Fibroblast of lung (primary cell): ENCODE data around the gene DNAJC9.

Source experiments
- EZH2 ChIP-seq: IDR thresholded peaks from 2 replicates; pipeline ENCODE4 v1.5.1; 2012; ENCODE audit warnings: low read length, control low read depth, mild to moderate bottlenecking; ENCODE audit errors: missing control alignments
- TF ChIP-seq, protein P1 (sequence below), 2 donors: IDR thresholded peaks in 1 of 2; conservative IDR thresholded peaks in 1 of 2; 1 replicate in 1 of 2; 2 replicates in 1 of 2; pipeline ENCODE4 v1.5.1; 2011 to 2012; ENCODE audit warnings: low read length in 2 of 2, control low read depth in 1 of 2, inconsistent platforms in 1 of 2, low read depth in 1 of 2, mild to moderate bottlenecking in 1 of 2

DNA sequence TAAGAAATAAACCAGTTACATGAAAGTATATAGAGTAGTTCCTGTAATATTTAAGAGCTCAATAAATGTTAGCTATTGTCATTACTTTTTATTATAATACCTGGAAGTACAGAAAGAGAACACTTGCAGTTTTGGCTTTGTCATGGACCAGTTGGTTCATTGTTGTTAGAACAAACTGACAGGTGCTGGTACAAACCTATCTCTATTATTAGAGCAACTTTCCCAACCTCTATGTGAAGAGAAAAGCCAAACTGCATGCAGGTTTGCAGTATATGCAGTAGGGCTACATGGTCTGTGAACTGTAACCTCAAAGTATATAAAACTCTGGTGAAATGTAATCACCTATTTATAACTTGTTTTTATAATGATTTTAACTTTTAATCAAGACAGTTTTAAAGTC lies 20.4 kb downstream of the DNAJC9 start:
- TF ChIP-seq, protein P1, sequence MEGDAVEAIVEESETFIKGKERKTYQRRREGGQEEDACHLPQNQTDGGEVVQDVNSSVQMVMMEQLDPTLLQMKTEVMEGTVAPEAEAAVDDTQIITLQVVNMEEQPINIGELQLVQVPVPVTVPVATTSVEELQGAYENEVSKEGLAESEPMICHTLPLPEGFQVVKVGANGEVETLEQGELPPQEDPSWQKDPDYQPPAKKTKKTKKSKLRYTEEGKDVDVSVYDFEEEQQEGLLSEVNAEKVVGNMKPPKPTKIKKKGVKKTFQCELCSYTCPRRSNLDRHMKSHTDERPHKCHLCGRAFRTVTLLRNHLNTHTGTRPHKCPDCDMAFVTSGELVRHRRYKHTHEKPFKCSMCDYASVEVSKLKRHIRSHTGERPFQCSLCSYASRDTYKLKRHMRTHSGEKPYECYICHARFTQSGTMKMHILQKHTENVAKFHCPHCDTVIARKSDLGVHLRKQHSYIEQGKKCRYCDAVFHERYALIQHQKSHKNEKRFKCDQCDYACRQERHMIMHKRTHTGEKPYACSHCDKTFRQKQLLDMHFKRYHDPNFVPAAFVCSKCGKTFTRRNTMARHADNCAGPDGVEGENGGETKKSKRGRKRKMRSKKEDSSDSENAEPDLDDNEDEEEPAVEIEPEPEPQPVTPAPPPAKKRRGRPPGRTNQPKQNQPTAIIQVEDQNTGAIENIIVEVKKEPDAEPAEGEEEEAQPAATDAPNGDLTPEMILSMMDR (conservative IDR thresholded peaks at IDR 0.05 in 1 of 2, IDR thresholded peaks at IDR 0.05 in 1 of 2; ENCODE audit: low read depth in 1 of 2, low read length in 2 of 2): no peak
- TF ChIP-seq EZH2: no peak
